Stimulated activated CD4-positive, alpha-beta T cell treated with anti-CD3 and anti-CD28 coated beads, Interleukin-2, amount 100 ng/mL, for 48 hours (primary cell): ENCODE data around the gene INSL3.
"Not testable (repeated sequence)": the region's sequence is repeated elsewhere in the genome, so short reads cannot be mapped to it uniquely, and the experiment has no call there.

Experiments used
- DNase-seq, 2 donors: peaks; one replicate each; pipeline ENCODE4 v3.0.0-alpha.2; 2020

INSL3 gene

GRCh38 chr19:17780781-17781180 lies 40.5 kb downstream of the INSL3 start:
- DNase-seq, result no peak

- no peak for DNase-seq
Observed at GRCh38 chr19:17778968-17779929, 42.1 kb downstream of the INSL3 start.

- DNase-seq, result peak; percentile 55 to 61
Observed at GRCh38 chr19:17778251-17778967, 42.9 kb downstream of the INSL3 start.

DNA sequence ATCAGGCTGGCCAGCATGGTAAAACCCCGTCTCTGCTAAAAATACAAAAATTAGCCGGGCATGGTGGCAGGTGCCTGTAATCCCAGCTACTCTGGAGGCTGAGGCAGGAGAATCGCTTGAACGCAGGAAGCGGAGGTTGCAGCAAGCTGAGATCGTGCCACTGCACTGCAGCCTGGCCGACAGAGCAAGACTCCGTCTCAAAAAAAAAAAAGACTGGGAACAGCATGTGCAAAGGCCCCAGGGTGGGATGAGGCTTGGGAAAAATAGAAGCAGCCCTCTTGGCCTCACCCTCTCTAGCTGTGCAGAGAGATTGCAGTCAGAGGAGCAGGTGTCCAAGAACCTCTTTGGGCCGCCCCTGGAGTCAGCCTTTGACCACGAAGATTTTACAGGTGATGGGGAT lies 43.5 kb downstream of the INSL3 start:
- not testable (repeated sequence) for DNase-seq

GRCh38 chr19:17775991-17776803 lies 45.1 kb downstream of the INSL3 start:
- no peak for DNase-seq

GRCh38 chr19:17775245-17775927 lies 45.9 kb downstream of the INSL3 start:
- DNase-seq, result peak; percentile 38 to 43

DNA sequence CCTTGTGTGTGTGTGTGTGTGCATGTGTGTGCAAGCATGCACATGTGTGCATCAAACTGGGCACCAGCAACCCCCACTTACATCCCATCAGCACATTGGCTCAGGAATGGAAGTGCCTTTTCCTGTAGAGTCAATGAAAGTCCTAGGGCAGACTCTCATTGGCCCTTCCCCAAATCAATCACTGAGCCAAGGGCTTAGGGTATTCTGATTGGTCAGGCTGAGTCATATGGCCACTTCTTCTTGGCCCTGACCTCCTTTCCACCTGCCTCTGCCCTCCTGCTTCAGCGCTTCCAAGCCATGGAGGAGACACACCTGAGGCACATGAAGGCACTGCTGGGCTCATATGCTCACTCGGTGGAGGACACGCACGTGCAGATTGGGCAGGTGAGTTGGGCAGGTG lies 49.1 kb downstream of the INSL3 start:
- no peak for DNase-seq

DNA sequence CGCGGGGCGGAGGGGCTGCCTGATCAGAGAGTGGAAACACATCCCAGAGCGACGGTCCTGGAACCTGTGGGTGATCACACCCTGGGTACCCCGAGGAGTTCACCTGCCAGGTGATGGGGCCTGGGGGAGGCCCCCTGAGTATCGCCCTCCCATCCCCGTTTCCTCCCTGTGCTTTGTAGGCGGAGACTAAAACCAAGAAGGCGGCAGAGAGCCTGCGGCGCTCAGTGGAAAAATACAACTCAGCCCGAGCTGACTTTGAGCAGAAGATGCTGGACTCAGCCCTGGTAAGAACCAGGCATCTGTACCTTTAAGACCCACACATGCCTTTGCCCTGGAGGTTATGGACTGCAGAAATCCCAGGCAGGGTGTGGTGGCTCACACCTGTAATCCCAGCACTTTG lies 50.7 kb downstream of the INSL3 start:
- no peak for DNase-seq

DNA sequence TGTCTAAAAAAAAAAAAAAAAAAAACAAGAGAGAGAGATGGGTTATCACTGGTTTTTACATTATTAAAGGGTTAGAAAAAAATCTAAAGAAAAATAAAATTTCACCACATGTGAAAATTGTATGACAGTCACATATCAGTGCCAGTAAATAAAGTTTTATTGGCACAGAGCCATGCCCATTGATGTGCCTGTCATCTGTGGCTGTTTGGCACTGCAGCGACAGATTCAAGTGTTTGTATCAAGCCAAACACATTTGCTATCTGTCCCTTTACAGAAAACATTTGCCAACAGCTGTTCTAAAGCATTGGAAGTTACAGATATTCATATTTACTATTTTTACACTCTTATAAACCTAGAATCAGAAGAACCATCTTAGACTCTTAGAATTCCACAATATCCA lies 53.8 kb downstream of the INSL3 start:
- no peak for DNase-seq

DNA sequence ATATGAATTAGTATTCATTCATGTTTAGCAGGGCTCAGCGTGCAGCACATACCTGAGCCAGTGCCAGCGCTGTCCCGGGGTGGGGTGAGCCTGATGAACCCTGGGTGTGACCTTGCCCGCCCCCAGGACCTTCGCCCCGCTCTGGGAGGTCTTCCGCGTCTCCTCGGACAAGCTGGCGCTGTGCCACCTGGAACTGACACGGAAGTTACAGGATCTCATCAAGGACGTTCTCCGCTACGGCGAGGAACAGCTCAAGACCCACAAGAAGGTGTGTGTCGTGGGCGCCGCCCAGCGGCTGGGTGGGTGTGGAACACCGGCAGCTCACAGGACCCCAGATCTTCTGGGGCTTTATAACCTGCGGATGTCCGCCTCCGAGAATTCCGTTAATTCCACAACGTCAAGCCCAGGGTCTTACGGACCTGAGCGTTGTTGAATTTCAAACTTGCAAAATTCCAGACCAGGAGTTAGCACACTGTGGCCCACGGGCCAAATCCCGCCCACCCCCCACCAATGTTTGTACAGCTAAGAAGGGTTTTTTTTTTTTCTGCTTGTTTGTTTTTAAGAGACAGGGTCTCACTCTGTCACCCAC lies 54.7 kb downstream of the INSL3 start:
- no peak for DNase-seq
